Thyroid gland (tissue), 4 donors: ENCODE data around the gene ASB8.

Source experiments
- POLR2A ChIP-seq, 2 donors: fragments of 450-650 bp; IDR thresholded peaks; one replicate each; pipeline ENCODE4 v1.6.1; 2017; ENCODE audit warnings: antibody characterized with exemption in 2 of 2, mild to moderate bottlenecking in 2 of 2, moderate library complexity in 1 of 2
- TF ChIP-seq, protein P1 (sequence below), 6 experiments: fragments of 200-600 bp in 3 of 6; fragments of 450-650 bp in 3 of 6; sonication (generic) in 3 of 6; IDR thresholded peaks; one replicate each; pipeline ENCODE4 v1.5.1; 2016 to 2019; ENCODE audit warnings: antibody characterized with exemption in 6 of 6, mild to moderate bottlenecking in 2 of 6, inconsistent platforms in 1 of 6, moderate library complexity in 1 of 6

DNA sequence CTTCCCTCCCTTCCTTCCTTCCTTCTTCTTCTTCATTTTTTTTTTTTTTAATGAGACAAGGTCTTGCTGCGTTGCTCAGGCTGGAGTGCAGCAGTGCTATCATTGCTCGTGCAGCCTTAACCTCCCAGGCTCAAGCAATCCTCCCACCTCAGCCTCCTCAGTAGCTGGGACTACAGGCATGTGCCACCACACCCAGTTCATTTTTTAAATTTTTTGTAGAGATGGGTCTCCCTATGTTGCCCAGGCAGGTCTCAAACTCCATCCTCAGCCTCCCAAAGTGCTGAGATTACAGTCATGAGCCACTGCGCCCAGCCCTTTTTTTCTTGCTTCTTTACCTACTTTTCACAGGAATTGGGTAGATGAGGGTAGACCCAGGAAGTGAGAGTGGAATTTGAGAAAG lies 44.2 kb upstream of the ASB8 start:
- TF ChIP-seq, protein P1, sequence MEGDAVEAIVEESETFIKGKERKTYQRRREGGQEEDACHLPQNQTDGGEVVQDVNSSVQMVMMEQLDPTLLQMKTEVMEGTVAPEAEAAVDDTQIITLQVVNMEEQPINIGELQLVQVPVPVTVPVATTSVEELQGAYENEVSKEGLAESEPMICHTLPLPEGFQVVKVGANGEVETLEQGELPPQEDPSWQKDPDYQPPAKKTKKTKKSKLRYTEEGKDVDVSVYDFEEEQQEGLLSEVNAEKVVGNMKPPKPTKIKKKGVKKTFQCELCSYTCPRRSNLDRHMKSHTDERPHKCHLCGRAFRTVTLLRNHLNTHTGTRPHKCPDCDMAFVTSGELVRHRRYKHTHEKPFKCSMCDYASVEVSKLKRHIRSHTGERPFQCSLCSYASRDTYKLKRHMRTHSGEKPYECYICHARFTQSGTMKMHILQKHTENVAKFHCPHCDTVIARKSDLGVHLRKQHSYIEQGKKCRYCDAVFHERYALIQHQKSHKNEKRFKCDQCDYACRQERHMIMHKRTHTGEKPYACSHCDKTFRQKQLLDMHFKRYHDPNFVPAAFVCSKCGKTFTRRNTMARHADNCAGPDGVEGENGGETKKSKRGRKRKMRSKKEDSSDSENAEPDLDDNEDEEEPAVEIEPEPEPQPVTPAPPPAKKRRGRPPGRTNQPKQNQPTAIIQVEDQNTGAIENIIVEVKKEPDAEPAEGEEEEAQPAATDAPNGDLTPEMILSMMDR (IDR thresholded peaks at IDR 0.05), result no peak
- TF ChIP-seq POLR2A (IDR thresholded peaks at IDR 0.05), result no peak
